ENCODE measurements around the gene CUL4A. TPM values are rescaled to one million over a fixed set of nuclear protein-coding genes. Genes with fewer than 3 reads are reported as not detected.
A peak's percentile ranks its signal among the peaks of the same experiment; 100 is the strongest.
"Not testable (repeated sequence)": the region's sequence is repeated elsewhere in the genome, so short reads cannot be mapped to it uniquely, and the experiment has no call there.

The CUL4A gene
- total RNA-seq (55.8 TPM), polyA plus RNA-seq (ENCODE audit: insufficient read depth in 1 of 8, insufficient read length in 8 of 8, low replicate concordance in 1 of 8) (10 to 100 TPM; 52.4 to 72.3 (median 62.9) TPM)
- long read RNA-seq, donor 1, partial matches to known transcripts = 0 of 4 reads
- long read RNA-seq, donor 1, other reads (novel, unspliced or antisense) = 0 of 4 reads
- long read RNA-seq, donor 2 = 0 reads
- long read RNA-seq, donor 3, full-length matches to known transcripts = 12 of 17 reads
- long read RNA-seq, donor 3, partial matches to known transcripts = 5 of 17 reads
- long read RNA-seq, donor 3, other reads (novel, unspliced or antisense) = 0 of 17 reads
- long read RNA-seq, donor 4, partial matches to known transcripts = 0 of 6 reads
- long read RNA-seq, donor 4, other reads (novel, unspliced or antisense) = 0 of 6 reads
- long read RNA-seq, donor 5, transcript CUL4A-202 (20 exons, 2,364 nt) = major isoform, 14 of 21 reads
- long read RNA-seq, donor 5, partial matches to known transcripts = 7 of 21 reads
- long read RNA-seq, donor 5, other reads (novel, unspliced or antisense) = 0 of 21 reads
- long read RNA-seq, donor 6, full-length matches to known transcripts = 16 of 21 reads
- long read RNA-seq, donor 6, partial matches to known transcripts = 5 of 21 reads
- long read RNA-seq, donor 6, other reads (novel, unspliced or antisense) = 0 of 21 reads
- long read RNA-seq, donor 7, transcript CUL4A-202 (20 exons, 2,364 nt) = major isoform, 6 of 9 reads
- long read RNA-seq, donor 7, partial matches to known transcripts = 0 of 9 reads
- long read RNA-seq, donor 7, other reads (novel, unspliced or antisense) = 0 of 9 reads
- long read RNA-seq, donor 8, partial matches to known transcripts = 0 of 2 reads
- long read RNA-seq, donor 8, other reads (novel, unspliced or antisense) = 0 of 2 reads
- long read RNA-seq, donor 9, partial matches to known transcripts = 0 of 3 reads
- long read RNA-seq, donor 9, other reads (novel, unspliced or antisense) = 0 of 3 reads
- long read RNA-seq, donor 10, transcript CUL4A-202 (20 exons, 2,364 nt) = major isoform, 9 of 28 reads
- long read RNA-seq, donor 10, partial matches to known transcripts = 19 of 28 reads
- long read RNA-seq, donor 10, other reads (novel, unspliced or antisense) = 0 of 28 reads
- long read RNA-seq, donor 11, transcript CUL4A-202 (20 exons, 2,364 nt) = major isoform, 9 of 14 reads
- long read RNA-seq, donor 11, partial matches to known transcripts = 0 of 14 reads
- long read RNA-seq, donor 11, other reads (novel, unspliced or antisense) = 5 of 14 reads

- under 1% methylated on average over 66 of the region's 66 CpGs for WGBS (ENCODE audit: insufficient coverage)
- no peaks in the 10 kb centered on the region for H3K9me3 ChIP-seq (replicated peaks; ENCODE audit: control insufficient read depth, low read depth, low read length)
- peak within 1 kb of the TSS; percentile 89 for H3K4me3 ChIP-seq (ENCODE audit: low read length)
- H3K27me3 ChIP-seq (ENCODE audit: control insufficient read depth, insufficient read depth, low read length) = no peaks in the 10 kb centered on the region
- peak; percentile 88 for DNase-seq
- peak within 1 kb of the TSS; percentile 98 for H3K27ac ChIP-seq (ENCODE audit: low read length)
- peaks cover 15% of the 10 kb centered on the region for H3K36me3 ChIP-seq (ENCODE audit: control insufficient read depth, insufficient read depth, low read length)
- H3K4me1 ChIP-seq (ENCODE audit: control insufficient read depth, insufficient read depth, low read length) = peaks cover 4% of the 10 kb centered on the region
These were observed at the start of gene CUL4A for GRCh38 chr13:113209336-113209758. TSS of gene CUL4A (plus strand) at chr13:113209613. CDS start at chr13:113209628, 15 bp downstream.

- WGBS (ENCODE audit: insufficient coverage) = 64% methylated on average over 20 of the region's 20 CpGs
- H3K4me3 ChIP-seq (ENCODE audit: low read length) = no peak overlapping the region
- H3K36me3 ChIP-seq (ENCODE audit: control insufficient read depth, insufficient read depth, low read length) = no peaks in the 10 kb centered on the region
- H3K9me3 ChIP-seq (replicated peaks; ENCODE audit: control insufficient read depth, low read depth, low read length) = no peaks in the 10 kb centered on the region
- DNase-seq = no peak
- H3K27ac ChIP-seq (ENCODE audit: low read length) = no peak overlapping the region
- H3K27me3 ChIP-seq (ENCODE audit: control insufficient read depth, insufficient read depth, low read length) = peaks cover 20% of the 10 kb centered on the region
- peaks cover 14% of the 10 kb centered on the region for H3K4me1 ChIP-seq (ENCODE audit: control insufficient read depth, insufficient read depth, low read length)
These were observed 49.7 kb upstream of the CUL4A start for GRCh38 chr13:113159701-113160100.

GRCh38 chr13:113160983-113161382 lies 48.4 kb upstream of the CUL4A start:
- Histone ChIP-seq H3K9me3 (replicated peaks; ENCODE audit: control insufficient read depth, low read depth, low read length) (no peaks in the 10 kb centered on the region), H3K27me3 (ENCODE audit: control insufficient read depth, insufficient read depth, low read length) (peaks cover 20% of the 10 kb centered on the region), H3K36me3 (ENCODE audit: control insufficient read depth, insufficient read depth, low read length) (no peaks in the 10 kb centered on the region), H3K4me1 (ENCODE audit: control insufficient read depth, insufficient read depth, low read length) (peaks cover 14% of the 10 kb centered on the region), H3K4me3 (ENCODE audit: low read length) (no peak overlapping the region), H3K27ac (ENCODE audit: low read length) (no peak overlapping the region)
- WGBS (ENCODE audit: insufficient coverage) = 64% methylated on average over 12 of the region's 12 CpGs
- no peak for DNase-seq

GRCh38 chr13:113161433-113161832 lies 48.0 kb upstream of the CUL4A start:
- 51% methylated on average over 15 of the region's 16 CpGs for WGBS (ENCODE audit: insufficient coverage)
- peaks cover 20% of the 10 kb centered on the region for H3K27me3 ChIP-seq (ENCODE audit: control insufficient read depth, insufficient read depth, low read length)
- no peak overlapping the region for H3K27ac ChIP-seq (ENCODE audit: low read length)
- H3K36me3 ChIP-seq (ENCODE audit: control insufficient read depth, insufficient read depth, low read length) = no peaks in the 10 kb centered on the region
- H3K4me3 ChIP-seq (ENCODE audit: low read length) = no peak overlapping the region
- H3K9me3 ChIP-seq (replicated peaks; ENCODE audit: control insufficient read depth, low read depth, low read length) = no peaks in the 10 kb centered on the region
- H3K4me1 ChIP-seq (ENCODE audit: control insufficient read depth, insufficient read depth, low read length) = peaks cover 14% of the 10 kb centered on the region
- no peak for DNase-seq

GRCh38 chr13:113161975-113162374 lies 47.4 kb upstream of the CUL4A start:
- not testable (repeated sequence) for H3K27ac ChIP-seq (ENCODE audit: low read length); H3K9me3 ChIP-seq (replicated peaks; ENCODE audit: control insufficient read depth, low read depth, low read length); H3K4me3 ChIP-seq (ENCODE audit: low read length); DNase-seq; H3K36me3 ChIP-seq (ENCODE audit: control insufficient read depth, insufficient read depth, low read length)
- H3K4me1 ChIP-seq (ENCODE audit: control insufficient read depth, insufficient read depth, low read length) = peaks cover 14% of the 10 kb centered on the region
- WGBS (ENCODE audit: insufficient coverage) = 40% methylated on average over 1 of the region's 13 CpGs
- H3K27me3 ChIP-seq (ENCODE audit: control insufficient read depth, insufficient read depth, low read length) = peaks cover 20% of the 10 kb centered on the region

GRCh38 chr13:113162783-113163685 lies 46.4 kb upstream of the CUL4A start:
- Histone ChIP-seq H3K27me3 (ENCODE audit: control insufficient read depth, insufficient read depth, low read length) (peaks cover 20% of the 10 kb centered on the region), H3K9me3 (replicated peaks; ENCODE audit: control insufficient read depth, low read depth, low read length) (no peaks in the 10 kb centered on the region), H3K36me3 (ENCODE audit: control insufficient read depth, insufficient read depth, low read length) (no peaks in the 10 kb centered on the region), H3K4me3 (ENCODE audit: low read length) (no peak overlapping the region), H3K27ac (ENCODE audit: low read length) (no peak overlapping the region), H3K4me1 (ENCODE audit: control insufficient read depth, insufficient read depth, low read length) (peaks cover 14% of the 10 kb centered on the region)
- WGBS (ENCODE audit: insufficient coverage) = 25% methylated on average over 22 of the region's 25 CpGs
- peak; percentile 46 for DNase-seq

- H3K4me3 ChIP-seq (ENCODE audit: low read length) = no peak overlapping the region
- H3K27ac ChIP-seq (ENCODE audit: low read length) = no peak overlapping the region
- WGBS (ENCODE audit: insufficient coverage) = 73% methylated on average over 11 of the region's 12 CpGs
- H3K36me3 ChIP-seq (ENCODE audit: control insufficient read depth, insufficient read depth, low read length) = peaks cover 7% of the 10 kb centered on the region
- H3K9me3 ChIP-seq (replicated peaks; ENCODE audit: control insufficient read depth, low read depth, low read length) = no peaks in the 10 kb centered on the region
- H3K4me1 ChIP-seq (ENCODE audit: control insufficient read depth, insufficient read depth, low read length) = peaks cover 11% of the 10 kb centered on the region
- no peak for DNase-seq
- H3K27me3 ChIP-seq (ENCODE audit: control insufficient read depth, insufficient read depth, low read length) = peaks cover 20% of the 10 kb centered on the region
These were observed 44.9 kb upstream of the CUL4A start for GRCh38 chr13:113164492-113164891.

- Histone ChIP-seq H3K27me3 (ENCODE audit: control insufficient read depth, insufficient read depth, low read length) (peaks cover 15% of the 10 kb centered on the region), H3K36me3 (ENCODE audit: control insufficient read depth, insufficient read depth, low read length) (peaks cover 13% of the 10 kb centered on the region), H3K9me3 (replicated peaks; ENCODE audit: control insufficient read depth, low read depth, low read length) (no peaks in the 10 kb centered on the region), H3K4me1 (ENCODE audit: control insufficient read depth, insufficient read depth, low read length) (peaks cover 11% of the 10 kb centered on the region), H3K4me3 (ENCODE audit: low read length) (no peak overlapping the region), H3K27ac (ENCODE audit: low read length) (no peak overlapping the region)
- no peak for DNase-seq
- WGBS (ENCODE audit: insufficient coverage) = 86% methylated on average over 4 of the region's 10 CpGs
These were observed 43.1 kb upstream of the CUL4A start for GRCh38 chr13:113166266-113166665.

- no peak overlapping the region for H3K27ac ChIP-seq (ENCODE audit: low read length)
- peaks cover 18% of the 10 kb centered on the region for H3K36me3 ChIP-seq (ENCODE audit: control insufficient read depth, insufficient read depth, low read length)
- peaks cover 12% of the 10 kb centered on the region for H3K27me3 ChIP-seq (ENCODE audit: control insufficient read depth, insufficient read depth, low read length)
- no peak for DNase-seq
- H3K9me3 ChIP-seq (replicated peaks; ENCODE audit: control insufficient read depth, low read depth, low read length) = no peaks in the 10 kb centered on the region
- H3K4me3 ChIP-seq (ENCODE audit: low read length) = no peak overlapping the region
- H3K4me1 ChIP-seq (ENCODE audit: control insufficient read depth, insufficient read depth, low read length) = peaks cover 11% of the 10 kb centered on the region
- 88% methylated on average over 3 of the region's 5 CpGs for WGBS (ENCODE audit: insufficient coverage)
These were observed 42.7 kb upstream of the CUL4A start for GRCh38 chr13:113166681-113167080.
